Measurements from ENCODE around the gene CAB39L. TPM values are rescaled to one million over a fixed set of nuclear protein-coding genes. Genes with fewer than 3 reads are reported as not detected.

The CAB39L gene
- polyA plus RNA-seq (2013, experiment 1 of 4), result 13.5 TPM
- 14.9 TPM for polyA plus RNA-seq (2013, experiment 2 of 4)
- 11.5 TPM for polyA plus RNA-seq (2013, experiment 3 of 4)
- 12.7 TPM for polyA plus RNA-seq (2013, experiment 4 of 4)

DNA sequence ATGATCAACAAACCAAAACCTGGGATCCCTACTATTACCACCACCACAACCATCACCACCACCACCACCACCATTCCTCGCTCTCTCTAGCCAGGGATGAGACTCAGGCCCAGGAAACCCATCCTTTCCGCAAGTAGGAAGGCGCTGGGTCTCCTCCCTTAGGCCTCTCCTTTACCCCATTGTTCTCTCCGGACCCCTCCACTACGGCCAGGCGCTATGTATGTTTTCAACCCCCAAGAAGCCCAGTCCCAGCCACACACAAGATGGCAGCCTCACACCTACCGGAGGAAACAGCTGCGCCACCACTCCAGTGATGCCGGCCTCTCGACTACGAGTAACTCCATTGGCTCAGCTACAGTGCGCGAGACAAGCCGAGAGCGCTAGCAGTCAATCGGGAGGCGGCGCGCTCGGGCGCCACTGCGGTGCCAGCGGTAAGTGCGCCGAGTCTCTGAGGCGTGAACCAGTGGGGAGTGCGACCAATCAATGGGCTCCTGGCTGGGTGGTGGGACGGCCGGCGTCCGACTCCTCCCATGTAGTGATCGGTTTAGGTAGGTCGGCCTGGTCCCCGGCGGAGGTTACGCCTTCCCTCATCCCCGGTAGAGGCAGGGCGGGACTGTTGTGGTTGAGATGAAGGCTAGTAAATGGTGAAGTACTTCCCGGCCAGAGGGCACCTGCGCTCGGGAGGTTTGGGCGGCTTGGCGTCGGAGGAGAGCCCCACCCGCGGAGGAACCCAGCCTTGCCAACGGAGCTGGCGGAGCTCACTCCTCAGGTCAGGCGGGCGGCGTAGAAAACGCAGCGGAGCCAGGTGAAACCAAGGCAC, at the start of gene CAB39L, which contains the start of gene SETDB2:
Gene CAB39L (minus strand): TSS at position 361 of the 820 bp plus-strand sequence. CDS start 61,154 bp downstream, outside the sequence.
Gene SETDB2 (plus strand): TSS at position 571 of the 820 bp plus-strand sequence. CDS start 7,620 bp downstream, outside the sequence.
- H3K9me3 ChIP-seq (ENCODE audit: control insufficient read depth, low read length), result no peaks in the 10 kb centered on the region
- peak within 1 kb of the TSS; percentile 92 for H3K27ac ChIP-seq (ENCODE audit: insufficient read depth, low read depth, low read length, poor library complexity, severe bottlenecking)
- WGBS, 2 experiments, result 1% methylated on average over 53 of the region's 53 CpGs
- peak within 1 kb of the TSS; percentile 85 for H3K4me3 ChIP-seq (ENCODE audit: insufficient read depth, low read depth, low read length)
- peaks cover 3% of the 10 kb centered on the region for H3K4me1 ChIP-seq (ENCODE audit: control insufficient read depth, insufficient read depth, low read length)
- no peaks in the 10 kb centered on the region for H3K27me3 ChIP-seq (ENCODE audit: control insufficient read depth, insufficient read depth, low read length, poor library complexity, severe bottlenecking)
- H3K36me3 ChIP-seq (ENCODE audit: control insufficient read depth, insufficient read depth, low read length), result no peaks in the 10 kb centered on the region

DNA sequence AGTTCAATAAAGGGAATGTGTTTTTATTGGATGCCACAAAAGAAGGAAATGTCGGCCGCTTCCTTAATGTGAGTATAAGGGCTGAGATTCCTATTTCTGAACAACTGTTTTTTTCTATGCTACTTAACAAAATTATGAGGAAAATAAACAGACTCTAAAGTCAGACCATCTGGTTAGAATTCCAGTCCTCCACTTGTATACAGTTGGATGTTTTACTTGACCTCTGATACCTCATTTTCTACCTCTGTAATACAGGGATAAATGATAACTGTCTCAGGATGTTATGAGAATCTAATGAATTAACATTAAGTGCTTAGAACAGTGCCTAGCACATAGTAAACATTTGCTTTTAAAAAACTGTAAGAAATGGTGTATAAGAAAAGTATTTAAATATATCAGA, 44.7 kb upstream of the CAB39L start:
- no peaks in the 10 kb centered on the region for H3K9me3 ChIP-seq (ENCODE audit: control insufficient read depth, low read length)
- H3K27me3 ChIP-seq (ENCODE audit: control insufficient read depth, insufficient read depth, low read length, poor library complexity, severe bottlenecking), result no peaks in the 10 kb centered on the region
- H3K27ac ChIP-seq (ENCODE audit: insufficient read depth, low read depth, low read length, poor library complexity, severe bottlenecking), result no peak overlapping the region
- no peaks in the 10 kb centered on the region for H3K4me1 ChIP-seq (ENCODE audit: control insufficient read depth, insufficient read depth, low read length)
- no peak overlapping the region for H3K4me3 ChIP-seq (ENCODE audit: insufficient read depth, low read depth, low read length)
- 100% methylated on average over 2 of the region's 2 CpGs; no CpG with 5 or more reads in 1 of the 2 experiments for WGBS, 2 experiments
- no peaks in the 10 kb centered on the region for H3K36me3 ChIP-seq (ENCODE audit: control insufficient read depth, insufficient read depth, low read length)

DNA sequence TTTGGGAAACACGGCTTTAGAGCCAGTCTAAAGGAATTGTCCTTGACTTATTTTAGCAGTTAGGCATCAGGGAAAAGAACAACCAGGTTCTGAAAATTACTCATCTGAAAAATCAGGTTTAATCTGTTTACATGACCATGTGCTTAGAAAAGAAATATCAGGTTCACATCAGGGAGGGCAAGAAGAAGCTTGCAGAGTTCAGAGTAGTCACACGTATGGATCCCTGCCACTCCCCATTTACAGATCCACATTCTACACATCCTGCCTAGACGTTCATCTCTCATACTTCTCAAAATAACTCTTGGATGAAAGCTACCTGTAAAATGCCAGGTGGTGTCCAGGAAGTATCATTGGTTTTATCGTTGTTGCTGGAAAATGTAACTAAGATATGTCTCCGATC, 37.9 kb upstream of the CAB39L start:
- WGBS, 2 experiments, result 95 to 96% methylated on average over 5 of the region's 5 CpGs
- no peaks in the 10 kb centered on the region for H3K36me3 ChIP-seq (ENCODE audit: control insufficient read depth, insufficient read depth, low read length)

DNA sequence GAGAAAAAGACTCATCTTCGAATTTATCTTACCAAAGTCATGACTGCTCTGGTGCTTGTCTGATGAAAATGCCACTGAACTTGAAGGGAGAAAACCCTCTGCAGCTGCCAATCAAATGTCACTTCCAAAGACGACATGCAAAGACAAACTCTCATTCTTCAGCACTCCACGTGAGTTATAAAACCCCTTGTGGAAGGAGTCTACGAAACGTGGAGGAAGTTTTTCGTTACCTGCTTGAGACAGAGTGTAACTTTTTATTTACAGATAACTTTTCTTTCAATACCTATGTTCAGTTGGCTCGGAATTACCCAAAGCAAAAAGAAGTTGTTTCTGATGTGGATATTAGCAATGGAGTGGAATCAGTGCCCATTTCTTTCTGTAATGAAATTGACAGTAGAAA, 32.7 kb upstream of the CAB39L start:
- H3K27me3 ChIP-seq (ENCODE audit: control insufficient read depth, insufficient read depth, low read length, poor library complexity, severe bottlenecking), result no peaks in the 10 kb centered on the region
- H3K4me1 ChIP-seq (ENCODE audit: control insufficient read depth, insufficient read depth, low read length), result no peaks in the 10 kb centered on the region
- no peaks in the 10 kb centered on the region for H3K9me3 ChIP-seq (ENCODE audit: control insufficient read depth, low read length)
- no peak overlapping the region for H3K27ac ChIP-seq (ENCODE audit: insufficient read depth, low read depth, low read length, poor library complexity, severe bottlenecking)
- no peak overlapping the region for H3K4me3 ChIP-seq (ENCODE audit: insufficient read depth, low read depth, low read length)
- 94 to 95% methylated on average over 7 of the region's 7 CpGs for WGBS, 2 experiments
- no peaks in the 10 kb centered on the region for H3K36me3 ChIP-seq (ENCODE audit: control insufficient read depth, insufficient read depth, low read length)

More for the DNA sequence above, 37.9 kb upstream of the CAB39L start:
- H3K4me3 ChIP-seq (ENCODE audit: insufficient read depth, low read depth, low read length), result no peak overlapping the region
- no peaks in the 10 kb centered on the region for H3K27me3 ChIP-seq (ENCODE audit: control insufficient read depth, insufficient read depth, low read length, poor library complexity, severe bottlenecking)
- H3K4me1 ChIP-seq (ENCODE audit: control insufficient read depth, insufficient read depth, low read length), result no peaks in the 10 kb centered on the region
- H3K27ac ChIP-seq (ENCODE audit: insufficient read depth, low read depth, low read length, poor library complexity, severe bottlenecking), result no peak overlapping the region
- no peaks in the 10 kb centered on the region for H3K9me3 ChIP-seq (ENCODE audit: control insufficient read depth, low read length)

DNA sequence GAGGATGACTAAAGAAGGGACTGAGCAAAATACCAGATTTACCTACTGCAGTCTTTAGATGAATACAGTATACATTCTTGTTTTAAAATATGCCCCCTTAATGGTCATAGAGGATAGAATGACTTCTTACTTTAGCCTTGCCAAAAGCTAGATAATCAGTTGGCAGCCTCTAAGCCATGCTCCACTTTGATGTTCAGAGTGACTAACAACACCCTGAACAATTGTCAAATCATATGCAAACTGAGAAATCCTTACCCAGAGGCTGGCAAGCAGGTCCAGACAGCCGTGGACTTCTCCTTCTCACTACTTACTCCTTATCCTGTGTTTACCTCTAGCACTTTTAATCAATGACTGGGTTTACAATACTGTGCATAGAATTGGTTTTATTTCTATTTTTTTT, 28.3 kb upstream of the CAB39L start:
- H3K4me3 ChIP-seq (ENCODE audit: insufficient read depth, low read depth, low read length), result no peak overlapping the region
- H3K36me3 ChIP-seq (ENCODE audit: control insufficient read depth, insufficient read depth, low read length), result no peaks in the 10 kb centered on the region
- 53 to 79% methylated on average over 1 of the region's 1 CpG for WGBS, 2 experiments

DNA sequence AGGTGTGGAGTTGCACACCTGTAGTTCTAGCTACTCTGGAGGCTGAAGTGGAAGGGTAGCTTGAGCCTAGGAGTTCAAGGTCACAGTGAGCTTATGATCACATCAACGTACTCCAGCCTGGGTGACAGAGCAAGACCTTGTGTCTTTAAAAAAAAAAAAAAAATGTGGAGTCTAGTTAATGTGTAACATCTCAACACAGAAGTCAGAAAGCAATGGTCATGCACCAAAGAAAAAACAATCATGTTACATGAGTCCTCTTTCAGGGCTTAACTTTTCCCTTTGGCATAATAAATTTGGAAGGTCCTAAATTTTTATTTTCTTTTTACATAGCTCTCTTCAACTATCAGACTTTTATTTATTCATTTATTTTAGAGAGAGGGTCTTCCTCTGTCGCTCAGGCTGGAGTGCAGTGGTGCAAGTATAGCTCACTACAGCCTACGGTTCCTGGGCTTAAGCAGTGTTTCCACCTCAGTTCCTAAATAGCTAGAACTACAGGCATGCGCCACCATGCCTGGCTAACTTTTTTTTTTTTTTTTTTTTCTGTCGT, 22.5 kb upstream of the CAB39L start:
- H3K27me3 ChIP-seq (ENCODE audit: control insufficient read depth, insufficient read depth, low read length, poor library complexity, severe bottlenecking), result no peaks in the 10 kb centered on the region
- H3K27ac ChIP-seq (ENCODE audit: insufficient read depth, low read depth, low read length, poor library complexity, severe bottlenecking), result no peak overlapping the region
- no peaks in the 10 kb centered on the region for H3K4me1 ChIP-seq (ENCODE audit: control insufficient read depth, insufficient read depth, low read length)
- H3K4me3 ChIP-seq (ENCODE audit: insufficient read depth, low read depth, low read length), result no peak overlapping the region
- no peaks in the 10 kb centered on the region for H3K9me3 ChIP-seq (ENCODE audit: control insufficient read depth, low read length)
- 91 to 92% methylated on average over 4 to 5 of the region's 5 CpGs for WGBS, 2 experiments
- peaks cover 10% of the 10 kb centered on the region for H3K36me3 ChIP-seq (ENCODE audit: control insufficient read depth, insufficient read depth, low read length)

More for the DNA sequence above, 28.3 kb upstream of the CAB39L start:
- Histone ChIP-seq H3K9me3 (ENCODE audit: control insufficient read depth, low read length) (no peaks in the 10 kb centered on the region), H3K27ac (ENCODE audit: insufficient read depth, low read depth, low read length, poor library complexity, severe bottlenecking) (no peak overlapping the region), H3K27me3 (ENCODE audit: control insufficient read depth, insufficient read depth, low read length, poor library complexity, severe bottlenecking) (no peaks in the 10 kb centered on the region), H3K4me1 (ENCODE audit: control insufficient read depth, insufficient read depth, low read length) (no peaks in the 10 kb centered on the region)

DNA sequence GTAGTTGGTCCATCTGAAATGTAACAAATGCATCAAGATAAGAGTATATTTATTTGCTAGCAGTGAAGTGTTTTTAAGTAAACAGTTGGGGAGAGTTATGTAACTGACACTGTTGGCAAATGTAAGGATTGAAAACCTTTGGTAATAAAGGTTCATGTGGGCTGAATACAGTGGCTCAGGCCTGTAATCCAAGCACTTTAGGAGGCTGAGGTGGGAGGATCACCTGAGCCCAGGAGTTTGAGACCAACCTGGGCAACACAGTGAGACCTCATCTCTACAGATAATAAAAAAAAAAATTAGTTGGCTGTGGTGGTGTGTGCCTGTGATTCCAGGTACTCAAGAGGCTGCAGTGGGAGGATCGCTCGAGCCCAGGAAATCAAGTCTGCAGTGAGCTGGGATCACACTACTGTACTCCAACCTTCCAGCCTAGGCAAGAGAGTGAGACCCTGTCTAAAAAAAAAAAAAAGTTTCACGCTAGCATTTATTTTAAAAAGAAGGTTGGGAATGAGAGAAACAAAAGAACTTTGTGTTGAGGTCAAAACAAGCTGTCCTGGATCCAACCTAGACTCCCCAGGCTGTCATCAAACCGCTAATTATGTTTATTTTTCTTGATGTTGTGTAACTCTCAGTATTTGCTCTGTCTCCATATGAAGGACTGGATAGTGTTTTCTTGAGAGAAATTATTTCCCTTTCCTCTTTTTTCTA, 20.9 kb upstream of the CAB39L start:
- Histone ChIP-seq H3K27me3 (ENCODE audit: control insufficient read depth, insufficient read depth, low read length, poor library complexity, severe bottlenecking) (no peaks in the 10 kb centered on the region), H3K36me3 (ENCODE audit: control insufficient read depth, insufficient read depth, low read length) (peaks cover 15% of the 10 kb centered on the region), H3K9me3 (ENCODE audit: control insufficient read depth, low read length) (peaks cover 2% of the 10 kb centered on the region), H3K4me3 (ENCODE audit: insufficient read depth, low read depth, low read length) (no peak overlapping the region), H3K27ac (ENCODE audit: insufficient read depth, low read depth, low read length, poor library complexity, severe bottlenecking) (no peak overlapping the region), H3K4me1 (ENCODE audit: control insufficient read depth, insufficient read depth, low read length) (no peaks in the 10 kb centered on the region)
- 95 to 98% methylated on average over 4 of the region's 4 CpGs for WGBS, 2 experiments

DNA sequence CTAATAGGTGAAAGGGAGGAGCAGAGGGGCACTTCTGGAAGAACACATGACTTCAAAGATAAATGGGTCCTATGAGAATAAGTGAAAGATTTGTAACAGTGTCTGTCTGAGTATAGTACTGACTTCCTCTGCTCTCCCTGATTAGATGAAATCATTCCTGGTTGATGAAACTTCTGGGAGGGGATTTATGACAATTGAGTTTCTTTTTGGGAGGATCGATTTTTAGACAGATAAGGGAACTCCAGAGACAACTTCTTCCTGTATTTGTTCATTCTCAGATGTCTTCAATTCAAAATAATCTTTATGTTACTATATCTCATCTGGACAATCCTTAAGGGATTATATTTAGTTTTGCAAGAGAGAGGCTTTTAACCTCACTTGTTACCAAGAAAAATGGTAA, 20.2 kb upstream of the CAB39L start:
- peaks cover 15% of the 10 kb centered on the region for H3K36me3 ChIP-seq (ENCODE audit: control insufficient read depth, insufficient read depth, low read length)
- peaks cover 2% of the 10 kb centered on the region for H3K9me3 ChIP-seq (ENCODE audit: control insufficient read depth, low read length)
- 100% methylated on average over 1 of the region's 1 CpG for WGBS, 2 experiments
- no peaks in the 10 kb centered on the region for H3K27me3 ChIP-seq (ENCODE audit: control insufficient read depth, insufficient read depth, low read length, poor library complexity, severe bottlenecking)
- no peaks in the 10 kb centered on the region for H3K4me1 ChIP-seq (ENCODE audit: control insufficient read depth, insufficient read depth, low read length)
- H3K4me3 ChIP-seq (ENCODE audit: insufficient read depth, low read depth, low read length), result no peak overlapping the region
- H3K27ac ChIP-seq (ENCODE audit: insufficient read depth, low read depth, low read length, poor library complexity, severe bottlenecking), result no peak overlapping the region

DNA sequence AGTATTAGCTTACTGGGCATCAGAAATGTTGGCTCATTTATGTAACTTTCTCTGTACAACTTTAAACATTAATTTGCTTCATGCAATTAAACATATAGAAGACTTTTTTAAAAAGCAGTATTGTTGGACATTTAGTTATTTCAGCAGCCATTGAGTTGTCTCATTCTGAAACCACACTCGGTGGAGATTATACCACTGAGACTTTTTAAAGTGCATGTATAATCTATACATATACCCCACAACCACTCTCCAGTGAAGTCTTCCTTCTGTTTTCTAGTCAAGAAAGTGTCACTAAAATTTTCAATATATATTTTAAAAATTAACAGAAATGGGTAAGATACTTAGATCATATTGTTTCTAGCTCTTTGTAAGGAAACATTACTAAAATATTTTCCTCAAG, 15.7 kb upstream of the CAB39L start:
- no peaks in the 10 kb centered on the region for H3K4me1 ChIP-seq (ENCODE audit: control insufficient read depth, insufficient read depth, low read length)
- no peak overlapping the region for H3K27ac ChIP-seq (ENCODE audit: insufficient read depth, low read depth, low read length, poor library complexity, severe bottlenecking)
- peaks cover 15% of the 10 kb centered on the region for H3K36me3 ChIP-seq (ENCODE audit: control insufficient read depth, insufficient read depth, low read length)
- no peak overlapping the region for H3K4me3 ChIP-seq (ENCODE audit: insufficient read depth, low read depth, low read length)
- no peaks in the 10 kb centered on the region for H3K27me3 ChIP-seq (ENCODE audit: control insufficient read depth, insufficient read depth, low read length, poor library complexity, severe bottlenecking)
- H3K9me3 ChIP-seq (ENCODE audit: control insufficient read depth, low read length), result peaks cover 2% of the 10 kb centered on the region
- WGBS, 2 experiments, result 100% methylated on average over 1 of the region's 1 CpG

DNA sequence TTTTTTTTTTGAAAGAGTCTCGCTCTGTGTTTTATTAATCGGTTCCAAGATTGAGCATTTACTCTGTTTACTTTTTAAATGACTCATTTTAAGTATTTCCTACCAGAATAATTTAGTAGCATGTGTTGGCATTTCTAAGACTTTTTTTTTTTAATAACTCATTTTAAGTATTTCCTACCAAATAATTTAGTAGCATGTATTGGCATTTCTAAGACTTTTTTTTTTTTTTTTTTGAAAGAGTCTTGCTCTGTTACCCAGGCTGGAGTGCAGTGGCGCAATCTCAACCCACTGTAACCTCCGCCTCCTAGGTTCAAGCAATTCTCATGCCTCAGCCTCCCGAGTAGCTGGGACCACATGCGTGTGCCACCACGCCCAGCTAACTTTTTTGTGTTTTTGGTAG, 13.4 kb upstream of the CAB39L start:
- Histone ChIP-seq H3K36me3 (ENCODE audit: control insufficient read depth, insufficient read depth, low read length) (peaks cover 14% of the 10 kb centered on the region), H3K27me3 (ENCODE audit: control insufficient read depth, insufficient read depth, low read length, poor library complexity, severe bottlenecking) (no peaks in the 10 kb centered on the region)

More for the DNA sequence above, 13.4 kb upstream of the CAB39L start:
- Histone ChIP-seq H3K4me3 (ENCODE audit: insufficient read depth, low read depth, low read length) (no peak overlapping the region), H3K27ac (ENCODE audit: insufficient read depth, low read depth, low read length, poor library complexity, severe bottlenecking) (no peak overlapping the region), H3K9me3 (ENCODE audit: control insufficient read depth, low read length) (peaks cover 2% of the 10 kb centered on the region), H3K4me1 (ENCODE audit: control insufficient read depth, insufficient read depth, low read length) (no peaks in the 10 kb centered on the region)
- WGBS, 2 experiments, result 90 to 91% methylated on average over 5 of the region's 7 CpGs
